ENCODE data around the gene SEC61A2. TPM values are rescaled to one million over a fixed set of nuclear protein-coding genes. Genes with fewer than 3 reads are reported as not detected.

Gene SEC61A2
- total and polyA plus RNA-seq, 2 of the 8 experiments (the other 6 are each of a cell fraction or from before 2014, with no cell fraction given): 18.2 to 19.2 TPM

- no peak overlapping the region for H2AK5ac ChIP-seq (ENCODE audit: low read depth, low read length)
- no peak overlapping the region for H3K18ac ChIP-seq (ENCODE audit: extremely low read depth, low read length)
- H4K91ac ChIP-seq (replicated peaks; ENCODE audit: insufficient read length, low read length): no peak overlapping the region
- H2BK20ac ChIP-seq (ENCODE audit: low read length): no peak overlapping the region
- no peak overlapping the region for H3K4ac ChIP-seq (replicated peaks; ENCODE audit: insufficient read length, low read depth, low read length)
- H3K9me3 ChIP-seq (ENCODE audit: insufficient read depth in 2 of 2, low read depth in 1 of 2, low read length in 1 of 2): no peaks in the 10 kb centered on the region
- no peak overlapping the region for H3K4me2 ChIP-seq (ENCODE audit: insufficient read depth in 1 of 2, low read depth in 2 of 2, low read length in 2 of 2)
- H3K27me3 ChIP-seq (replicated peaks in 1 of 4; ENCODE audit: control insufficient read depth in 3 of 4, extremely low read depth in 1 of 4, insufficient read depth in 3 of 4, low read length in 3 of 4): no peaks in the 10 kb centered on the region
- ChIA-PET POLR2A (ENCODE audit: partially characterized antibody) (interaction anchor here (0.6 to 2.4 kb wide), 2 partner anchors 12 to 189 kb away, joined by 5 to 8 read pairs; no protein-coding TSS in a partner anchor), CTCF (ENCODE audit: partially characterized antibody) (no interaction called here)
- H3K79me2 ChIP-seq (ENCODE audit: control insufficient read depth in 1 of 2, insufficient read depth in 2 of 2, low read length in 2 of 2): peaks cover 9 to 76% of the 10 kb centered on the region in 2 experiments
- H3K9ac ChIP-seq (replicated peaks in 1 of 4; ENCODE audit: extremely low read depth in 1 of 4, low read depth in 3 of 4, low read length in 3 of 4): no peak overlapping the region
- H3K79me1 ChIP-seq (ENCODE audit: low read depth, low read length): 0 out of 2 replicates have a peak, but pooled peaks cover 2% of the 10 kb centered on the region
- no peak overlapping the region for H2BK5ac ChIP-seq (ENCODE audit: low read depth, low read length)
- H2AFZ ChIP-seq (ENCODE audit: low read length): no peak overlapping the region
- no peak overlapping the region for H2BK12ac ChIP-seq (ENCODE audit: low read depth, low read length)
- no peak for FAIRE-seq
- H3K23me2 ChIP-seq (ENCODE audit: low read depth, low read length): no peaks in the 10 kb centered on the region; the same call in 1 of the 2 replicates
- no peak overlapping the region for H3K27ac ChIP-seq (ENCODE audit: low read depth, low read length)
- H3K4me3 ChIP-seq (ENCODE audit: extremely low read depth in 1 of 4, insufficient read depth in 2 of 4, low read depth in 3 of 4, low read length in 4 of 4): no peak overlapping the region
- no peak overlapping the region for H3K23ac ChIP-seq (ENCODE audit: insufficient read length)
- no peak overlapping the region for H3K56ac ChIP-seq (replicated peaks; ENCODE audit: insufficient read length, low read depth, low read length)
- no peak overlapping the region for H2BK120ac ChIP-seq (replicated peaks; ENCODE audit: low read depth, low read length)
- TF ChIP-seq SRF (IDR thresholded peaks at IDR 0.05; ENCODE audit: low read depth, low read length) (no peak), CBX8 (IDR thresholded peaks at IDR 0.05; ENCODE audit: borderline replicate concordance, low read depth, low read length) (no peak)
- TF ChIP-seq, protein P1, sequence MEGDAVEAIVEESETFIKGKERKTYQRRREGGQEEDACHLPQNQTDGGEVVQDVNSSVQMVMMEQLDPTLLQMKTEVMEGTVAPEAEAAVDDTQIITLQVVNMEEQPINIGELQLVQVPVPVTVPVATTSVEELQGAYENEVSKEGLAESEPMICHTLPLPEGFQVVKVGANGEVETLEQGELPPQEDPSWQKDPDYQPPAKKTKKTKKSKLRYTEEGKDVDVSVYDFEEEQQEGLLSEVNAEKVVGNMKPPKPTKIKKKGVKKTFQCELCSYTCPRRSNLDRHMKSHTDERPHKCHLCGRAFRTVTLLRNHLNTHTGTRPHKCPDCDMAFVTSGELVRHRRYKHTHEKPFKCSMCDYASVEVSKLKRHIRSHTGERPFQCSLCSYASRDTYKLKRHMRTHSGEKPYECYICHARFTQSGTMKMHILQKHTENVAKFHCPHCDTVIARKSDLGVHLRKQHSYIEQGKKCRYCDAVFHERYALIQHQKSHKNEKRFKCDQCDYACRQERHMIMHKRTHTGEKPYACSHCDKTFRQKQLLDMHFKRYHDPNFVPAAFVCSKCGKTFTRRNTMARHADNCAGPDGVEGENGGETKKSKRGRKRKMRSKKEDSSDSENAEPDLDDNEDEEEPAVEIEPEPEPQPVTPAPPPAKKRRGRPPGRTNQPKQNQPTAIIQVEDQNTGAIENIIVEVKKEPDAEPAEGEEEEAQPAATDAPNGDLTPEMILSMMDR (IDR thresholded peaks at IDR 0.05; ENCODE audit: control extremely low read depth in 1 of 3, insufficient read depth in 1 of 3, low read depth in 1 of 3, low read length in 3 of 3): no peak
- 100% methylated on average over 3 of the region's 3 CpGs; no CpG with 5 or more reads in 1 of the 2 experiments for WGBS, 2 experiments (ENCODE audit: extremely low coverage in 1 of 2, insufficient coverage in 1 of 2, insufficient read length in 1 of 2, insufficient replicate concordance in 2 of 2, low coverage in 1 of 2, low lambda C conversion rate in 2 of 2, missing lambda C conversion rate in 1 of 2)
- no peak overlapping the region for H2BK15ac ChIP-seq (ENCODE audit: low read length)
- no peak overlapping the region for H4K8ac ChIP-seq (ENCODE audit: extremely low read depth, insufficient read depth, low read length)
- peaks cover 0 to 4% of the 10 kb centered on the region in 2 experiments for H4K20me1 ChIP-seq (replicated peaks in 1 of 2; ENCODE audit: control insufficient read depth in 1 of 2, insufficient read depth in 2 of 2, low read length in 2 of 2)
- no peak overlapping the region for H4K5ac ChIP-seq (ENCODE audit: insufficient read length, low read depth, low read length)
- no peak for DNase-seq (ENCODE audit: low read depth in 1 of 2, low spot score in 2 of 2)
- peaks cover 0 to 11% (median 2%) of the 10 kb centered on the region in 4 experiments; a peak in 3 of 8 replicates for H3K36me3 ChIP-seq (ENCODE audit: control insufficient read depth in 2 of 4, insufficient read depth in 4 of 4, low read length in 3 of 4)
- peaks cover 0 to 1% (median 0%) of the 10 kb centered on the region in 4 experiments; a peak in 2 of 7 replicates for H3K4me1 ChIP-seq (replicated peaks in 1 of 4; ENCODE audit: control insufficient read depth in 3 of 4, insufficient read depth in 4 of 4, low read length in 3 of 4)
- no peak overlapping the region for H3K14ac ChIP-seq (ENCODE audit: insufficient read length)
Observed at GRCh38 chr10:12191715-12192114, 62.2 kb downstream of the SEC61A2 start.

Measured in H1 (cell line).